ENCODE measurements around the gene ZNF280D. TPM values are rescaled to one million over a fixed set of nuclear protein-coding genes. Genes with fewer than 3 reads are reported as not detected.

ZNF280D gene
- total and polyA plus RNA-seq, 2 of the 8 experiments (the other 6 are each of a cell fraction or from before 2014, with no cell fraction given): 7.4 to 27.5 TPM

GRCh38 chr15:56739474-56739873 is 6.2 kb upstream of the ZNF280D start:
- ChIA-PET CTCF (ENCODE audit: partially characterized antibody) (interaction anchor here (0.7 to 1.6 kb wide), 14 partner anchors 10 to 327 kb away, joined by 3 to 7 read pairs (median 4); no protein-coding TSS in a partner anchor), POLR2A (ENCODE audit: partially characterized antibody) (no interaction called here)
- FAIRE-seq: no peak
- Histone ChIP-seq H3K36me3 (ENCODE audit: control insufficient read depth in 2 of 4, insufficient read depth in 4 of 4, low read length in 3 of 4) (no peaks in the 10 kb centered on the region), H3K4me1 (replicated peaks in 1 of 4; ENCODE audit: control insufficient read depth in 3 of 4, insufficient read depth in 4 of 4, low read length in 3 of 4) (peaks cover 0 to 9% (median 4%) of the 10 kb centered on the region in 4 experiments; a peak in 4 of 7 replicates), H3K27me3 (replicated peaks in 1 of 4; ENCODE audit: control insufficient read depth in 3 of 4, extremely low read depth in 1 of 4, insufficient read depth in 3 of 4, low read length in 3 of 4) (no peaks in the 10 kb centered on the region; a peak in 1 of 7 replicates), H4K20me1 (replicated peaks in 1 of 2; ENCODE audit: control insufficient read depth in 1 of 2, insufficient read depth in 2 of 2, low read length in 2 of 2) (no peaks in the 10 kb centered on the region), H2BK120ac (replicated peaks; ENCODE audit: low read depth, low read length) (no peak overlapping the region), H3K4me2 (ENCODE audit: insufficient read depth in 1 of 2, low read depth in 2 of 2, low read length in 2 of 2) (0 out of 4 replicates have a peak overlapping the region, but pooled peaks of 1 of the 2 experiments have one; percentile 28), H2BK12ac (ENCODE audit: low read depth, low read length) (no peak overlapping the region), H3K23me2 (ENCODE audit: low read depth, low read length) (no peaks in the 10 kb centered on the region), H2BK20ac (ENCODE audit: low read length) (no peak overlapping the region), H4K8ac (ENCODE audit: extremely low read depth, insufficient read depth, low read length) (no peak overlapping the region), H2BK15ac (ENCODE audit: low read length) (no peak overlapping the region), H3K9ac (replicated peaks in 1 of 4; ENCODE audit: extremely low read depth in 1 of 4, low read depth in 3 of 4, low read length in 3 of 4) (no peak overlapping the region), H3K4me3 (ENCODE audit: extremely low read depth in 1 of 4, insufficient read depth in 2 of 4, low read depth in 3 of 4, low read length in 4 of 4) (no peak overlapping the region), H3K9me3 (ENCODE audit: insufficient read depth in 2 of 2, low read depth in 1 of 2, low read length in 1 of 2) (peaks cover 4% of the 10 kb centered on the region in 2 experiments; a peak in 3 of 4 replicates), H3K4ac (replicated peaks; ENCODE audit: insufficient read length, low read depth, low read length) (no peak overlapping the region), H4K5ac (ENCODE audit: insufficient read length, low read depth, low read length) (no peak overlapping the region), H4K91ac (replicated peaks; ENCODE audit: insufficient read length, low read length) (no peak overlapping the region), H3K27ac (ENCODE audit: low read depth, low read length) (no peak overlapping the region), H2AK5ac (ENCODE audit: low read depth, low read length) (no peak overlapping the region), H3K79me1 (ENCODE audit: low read depth, low read length) (no peaks in the 10 kb centered on the region), H2AFZ (ENCODE audit: low read length) (no peak overlapping the region), H3K56ac (replicated peaks; ENCODE audit: insufficient read length, low read depth, low read length) (no peak overlapping the region), H3K79me2 (ENCODE audit: control insufficient read depth in 1 of 2, insufficient read depth in 2 of 2, low read length in 2 of 2) (no peaks in the 10 kb centered on the region), H2BK5ac (ENCODE audit: low read depth, low read length) (no peak overlapping the region), H3K23ac (ENCODE audit: insufficient read length) (no peak overlapping the region), H3K18ac (ENCODE audit: extremely low read depth, low read length) (no peak overlapping the region), H3K14ac (ENCODE audit: insufficient read length) (no peak overlapping the region)
- TF ChIP-seq, protein P1, sequence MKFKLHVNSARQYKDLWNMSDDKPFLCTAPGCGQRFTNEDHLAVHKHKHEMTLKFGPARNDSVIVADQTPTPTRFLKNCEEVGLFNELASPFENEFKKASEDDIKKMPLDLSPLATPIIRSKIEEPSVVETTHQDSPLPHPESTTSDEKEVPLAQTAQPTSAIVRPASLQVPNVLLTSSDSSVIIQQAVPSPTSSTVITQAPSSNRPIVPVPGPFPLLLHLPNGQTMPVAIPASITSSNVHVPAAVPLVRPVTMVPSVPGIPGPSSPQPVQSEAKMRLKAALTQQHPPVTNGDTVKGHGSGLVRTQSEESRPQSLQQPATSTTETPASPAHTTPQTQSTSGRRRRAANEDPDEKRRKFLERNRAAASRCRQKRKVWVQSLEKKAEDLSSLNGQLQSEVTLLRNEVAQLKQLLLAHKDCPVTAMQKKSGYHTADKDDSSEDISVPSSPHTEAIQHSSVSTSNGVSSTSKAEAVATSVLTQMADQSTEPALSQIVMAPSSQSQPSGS (IDR thresholded peaks at IDR 0.05; ENCODE audit: low read length): no peak
- 73% methylated on average over 4 of the region's 4 CpGs; no CpG with 5 or more reads in 1 of the 2 experiments for WGBS, 2 experiments (ENCODE audit: extremely low coverage in 1 of 2, insufficient coverage in 1 of 2, insufficient read length in 1 of 2, insufficient replicate concordance in 2 of 2, low coverage in 1 of 2, low lambda C conversion rate in 2 of 2, missing lambda C conversion rate in 1 of 2)
- DNase-seq (ENCODE audit: low read depth in 1 of 2, low spot score in 2 of 2): no peak

Measured in H1 (cell line).